Osteoblast (primary cell): Measurements from ENCODE around the gene IARS2. TPM values are rescaled to one million over a fixed set of nuclear protein-coding genes. Genes with fewer than 3 reads are reported as not detected.

ENCODE experiments used
- DNase-seq: peaks from one replicate; pipeline ENCODE4 v3.0.0; 2011; ENCODE audit warnings: low spot score, mixed read lengths; ENCODE audit not compliant: insufficient read length; ENCODE audit errors: missing footprints
- H2AFZ ChIP-seq: 2 replicates; pipeline ENCODE4 v1.6.0; 2011; ENCODE audit warnings: mild to moderate bottlenecking, low read length
- H3K27ac ChIP-seq: 2 replicates; pipeline ENCODE4 v1.5.1; 2011; ENCODE audit warnings: mild to moderate bottlenecking, low read depth, low read length, moderate library complexity
- H3K27me3 ChIP-seq: 2 replicates; pipeline ENCODE4 v1.6.0; 2012; ENCODE audit warnings: mild to moderate bottlenecking, control low read depth, inconsistent platforms, low read length, moderate library complexity; ENCODE audit not compliant: insufficient read depth
- H3K36me3 ChIP-seq: 2 replicates; pipeline ENCODE4 v1.5.1; 2011; ENCODE audit warnings: mild to moderate bottlenecking, low read length, control low read depth, moderate library complexity; ENCODE audit not compliant: insufficient read depth
- H3K4me1 ChIP-seq: 2 replicates; pipeline ENCODE4 v1.5.1; 2011; ENCODE audit warnings: mild to moderate bottlenecking, low read length, control low read depth, moderate library complexity; ENCODE audit not compliant: insufficient read depth
- H3K4me2 ChIP-seq: 2 replicates; pipeline ENCODE4 v1.6.0; 2011; ENCODE audit warnings: mild to moderate bottlenecking, low read length; ENCODE audit not compliant: insufficient read depth
- H3K4me3 ChIP-seq: fragments of 200-600 bp; sonication (generic); 3 replicates; pipeline ENCODE4 v1.5.1; 2012; ENCODE audit warnings: mild to moderate bottlenecking, low read length, inconsistent platforms; ENCODE audit not compliant: insufficient read depth
- H3K79me2 ChIP-seq: 2 replicates; pipeline ENCODE4 v1.6.0; 2012; ENCODE audit warnings: mild to moderate bottlenecking, low read length, control low read depth, inconsistent platforms; ENCODE audit not compliant: insufficient read depth
- H3K9me3 ChIP-seq: 2 replicates; pipeline ENCODE4 v1.5.1; 2011; ENCODE audit warnings: low read depth, low read length, control low read depth
- H4K20me1 ChIP-seq: 2 replicates; pipeline ENCODE4 v1.6.0; 2012; ENCODE audit warnings: mild to moderate bottlenecking, low read length, control low read depth; ENCODE audit not compliant: insufficient read depth
- total RNA-seq: library from RNA; depleted of rRNA; stranded (reverse); fragments of >200 nt; gene quantifications from 2 replicates; pipeline ENCODE4 v1.2.3, GENCODE V29; 2012
- TF ChIP-seq, protein P1 (sequence below): IDR thresholded peaks from 2 replicates; pipeline ENCODE4 v1.5.1; 2011; ENCODE audit warnings: mild to moderate bottlenecking, low read depth, low read length, moderate library complexity; ENCODE audit errors: extremely low read depth

The IARS2 gene
- total RNA-seq, 1 donor: 79.3 TPM

DNA sequence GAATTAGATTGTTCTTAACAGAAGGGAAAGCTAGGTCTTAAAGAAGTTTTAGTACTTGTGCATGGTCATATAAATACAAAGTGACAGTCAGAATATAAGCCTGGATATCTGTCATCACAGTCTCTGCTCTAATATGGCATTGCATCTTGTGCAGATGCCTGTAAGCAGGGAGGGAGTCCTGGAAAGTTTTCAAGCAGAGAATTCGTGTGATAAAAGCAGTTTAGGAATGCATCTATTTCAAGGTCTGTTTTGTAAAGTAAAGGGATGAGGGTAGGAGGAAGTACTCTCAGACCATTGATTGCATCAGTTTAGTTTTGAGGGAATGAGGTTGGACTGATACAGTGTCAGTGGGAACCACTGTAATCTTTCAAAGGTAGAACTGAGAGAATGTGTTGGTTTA, 30.6 kb downstream of the IARS2 start:
- Histone ChIP-seq H3K27me3 (no peaks in the 10 kb centered on the region), H4K20me1 (no peaks in the 10 kb centered on the region), H3K79me2 (peaks cover 3% of the 10 kb centered on the region), H3K4me3 (no peak overlapping the region), H3K9me3 (no peaks in the 10 kb centered on the region), H3K27ac (no peak overlapping the region), H3K4me1 (no peaks in the 10 kb centered on the region), H3K4me2 (no peak overlapping the region), H3K36me3 (peaks cover 11% of the 10 kb centered on the region), H2AFZ (no peak overlapping the region)
- TF ChIP-seq, protein P1, sequence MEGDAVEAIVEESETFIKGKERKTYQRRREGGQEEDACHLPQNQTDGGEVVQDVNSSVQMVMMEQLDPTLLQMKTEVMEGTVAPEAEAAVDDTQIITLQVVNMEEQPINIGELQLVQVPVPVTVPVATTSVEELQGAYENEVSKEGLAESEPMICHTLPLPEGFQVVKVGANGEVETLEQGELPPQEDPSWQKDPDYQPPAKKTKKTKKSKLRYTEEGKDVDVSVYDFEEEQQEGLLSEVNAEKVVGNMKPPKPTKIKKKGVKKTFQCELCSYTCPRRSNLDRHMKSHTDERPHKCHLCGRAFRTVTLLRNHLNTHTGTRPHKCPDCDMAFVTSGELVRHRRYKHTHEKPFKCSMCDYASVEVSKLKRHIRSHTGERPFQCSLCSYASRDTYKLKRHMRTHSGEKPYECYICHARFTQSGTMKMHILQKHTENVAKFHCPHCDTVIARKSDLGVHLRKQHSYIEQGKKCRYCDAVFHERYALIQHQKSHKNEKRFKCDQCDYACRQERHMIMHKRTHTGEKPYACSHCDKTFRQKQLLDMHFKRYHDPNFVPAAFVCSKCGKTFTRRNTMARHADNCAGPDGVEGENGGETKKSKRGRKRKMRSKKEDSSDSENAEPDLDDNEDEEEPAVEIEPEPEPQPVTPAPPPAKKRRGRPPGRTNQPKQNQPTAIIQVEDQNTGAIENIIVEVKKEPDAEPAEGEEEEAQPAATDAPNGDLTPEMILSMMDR: no peak
- DNase-seq: no peak

DNA sequence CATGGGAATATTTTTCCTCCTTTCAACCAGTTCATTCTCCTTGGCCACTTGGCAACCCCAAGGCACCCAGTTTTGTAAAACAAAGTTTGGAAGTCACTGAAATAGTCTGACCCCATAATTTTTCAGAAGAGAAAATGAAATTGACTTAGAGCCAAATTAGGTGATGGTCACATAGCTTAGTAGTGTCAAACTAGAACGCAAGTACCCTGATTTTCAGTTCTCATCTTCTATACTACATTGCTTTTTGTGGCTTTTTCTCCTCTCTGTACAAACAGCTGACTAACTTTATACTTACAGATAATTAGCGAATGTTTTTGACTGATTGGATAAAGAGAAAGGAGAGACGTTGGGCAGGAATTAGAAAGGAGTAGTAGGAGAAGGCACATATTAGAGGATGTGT, 33.1 kb downstream of the IARS2 start:
- Histone ChIP-seq H3K36me3 (peaks cover 11% of the 10 kb centered on the region), H3K79me2 (peaks cover 3% of the 10 kb centered on the region), H3K4me2 (no peak overlapping the region), H3K27ac (no peak overlapping the region), H3K4me3 (no peak overlapping the region), H2AFZ (no peak overlapping the region), H3K4me1 (no peaks in the 10 kb centered on the region), H3K27me3 (no peaks in the 10 kb centered on the region), H4K20me1 (no peaks in the 10 kb centered on the region), H3K9me3 (no peaks in the 10 kb centered on the region)
- TF ChIP-seq, protein P1: no peak
- DNase-seq: no peak

DNA sequence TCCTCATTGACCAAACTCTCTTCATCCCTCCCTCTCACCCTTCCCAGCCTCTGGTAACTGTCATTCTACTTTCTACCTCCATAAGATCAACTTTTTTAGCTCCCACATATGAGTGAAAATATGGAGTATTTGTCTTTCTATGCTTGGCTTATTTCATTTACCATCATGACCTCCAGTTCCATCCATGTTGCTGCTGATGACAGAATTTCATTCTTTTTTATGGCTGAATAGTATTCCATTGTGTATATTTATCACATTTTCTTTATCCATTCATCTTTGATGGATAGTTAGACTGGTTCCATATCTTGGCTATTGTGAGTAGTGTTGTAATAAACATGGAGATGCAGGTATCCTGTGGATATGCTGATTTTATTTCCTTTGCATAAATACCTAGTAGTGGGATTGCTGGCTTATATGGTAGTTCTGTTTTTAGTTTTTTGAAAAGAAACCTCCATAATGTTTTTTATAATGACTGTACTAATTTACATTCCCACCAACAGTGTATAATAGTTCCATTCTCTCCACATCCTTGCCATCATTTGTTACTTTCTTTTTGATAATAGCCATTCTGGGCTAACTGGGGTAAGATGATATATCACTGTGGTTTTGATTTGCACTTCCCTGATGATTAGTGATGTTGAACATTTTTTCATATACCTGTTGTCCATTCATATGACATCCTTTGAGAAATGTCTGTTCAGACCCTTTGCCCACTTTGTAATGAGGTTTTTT, 35.7 kb downstream of the IARS2 start:
- TF ChIP-seq, protein P1: no peak
- Histone ChIP-seq H3K4me1 (no peaks in the 10 kb centered on the region), H3K4me3 (no peak overlapping the region)

DNA sequence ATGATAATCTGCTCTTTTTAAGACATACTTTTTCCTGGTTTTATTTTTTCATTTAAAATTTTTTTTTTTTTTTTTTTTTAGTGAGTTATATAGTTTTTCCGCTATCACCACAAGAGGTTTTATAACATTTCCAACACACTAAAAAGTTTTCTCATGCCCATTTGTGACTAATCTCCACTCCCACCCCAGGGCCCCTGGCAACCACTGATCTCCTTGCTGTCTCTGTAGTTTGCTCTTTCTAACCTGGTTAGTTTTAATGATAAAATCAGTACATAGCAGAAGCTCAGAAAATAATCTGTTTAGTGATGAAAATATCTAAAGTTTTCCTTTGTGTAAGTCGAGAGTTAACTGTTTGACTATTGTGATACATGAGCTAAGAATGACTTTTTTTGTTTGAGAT, 41.8 kb downstream of the IARS2 start:
- Histone ChIP-seq H3K36me3 (peaks cover 46% of the 10 kb centered on the region), H3K4me2 (no peak overlapping the region), H2AFZ (no peak overlapping the region), H3K4me1 (no peaks in the 10 kb centered on the region), H3K79me2 (no peaks in the 10 kb centered on the region), H3K9me3 (no peaks in the 10 kb centered on the region), H3K27ac (no peak overlapping the region), H3K4me3 (no peak overlapping the region), H3K27me3 (no peaks in the 10 kb centered on the region), H4K20me1 (no peaks in the 10 kb centered on the region)
- TF ChIP-seq, protein P1: no peak
- DNase-seq: no peak

More for the DNA sequence above, 35.7 kb downstream of the IARS2 start:
- Histone ChIP-seq H3K79me2 (no peaks in the 10 kb centered on the region), H4K20me1 (no peaks in the 10 kb centered on the region), H3K27ac (no peak overlapping the region), H3K4me2 (no peak overlapping the region), H3K36me3 (peaks cover 15% of the 10 kb centered on the region), H2AFZ (no peak overlapping the region), H3K9me3 (no peaks in the 10 kb centered on the region), H3K27me3 (no peaks in the 10 kb centered on the region)
- DNase-seq: no peak
